Ovary (tissue), 9 donors: Measurements from ENCODE around the gene TNFAIP3. TPM values are rescaled to one million over a fixed set of nuclear protein-coding genes. Genes with fewer than 3 reads are reported as not detected.

Experiments used
- DNase-seq, 5 donors: peaks; one replicate each; pipeline ENCODE4 v3.0.0-alpha.2; 2019 to 2020
- H3K27ac ChIP-seq, 2 donors: fragments of 200-600 bp; one replicate each; pipeline versions ENCODE4 v1.5.1 to v1.8.0; 2019 to 2022
- H3K27me3 ChIP-seq: fragments of 200-600 bp; one replicate; pipeline ENCODE4 v1.8.0; 2022
- H3K36me3 ChIP-seq: fragments of 200-600 bp; sonication (generic); one replicate; pipeline ENCODE4 v1.5.1; 2019
- H3K4me1 ChIP-seq: one replicate; pipeline ENCODE4 v1.8.1; 2013; ENCODE audit warnings: mild to moderate bottlenecking, moderate library complexity; ENCODE audit not compliant: insufficient read depth
- H3K4me3 ChIP-seq: fragments of 200-600 bp; sonication (generic); one replicate; pipeline ENCODE4 v1.5.1; 2017
- H3K9me3 ChIP-seq, 2 donors: fragments of 200-600 bp in 1 of 2; sonication (generic) in 1 of 2; one replicate each; pipeline versions ENCODE4 v1.5.1 to v1.8.1; 2013 to 2019; ENCODE audit warnings: mild to moderate bottlenecking in 1 of 2, moderate library complexity in 1 of 2
- CTCF ChIP-seq, 3 donors: fragments of 450-650 bp in 2 of 3; fragments of 200-600 bp in 1 of 3; IDR thresholded peaks; one replicate each; pipeline versions ENCODE4 v1.5.1 to v1.8.0; 2016 to 2022; ENCODE audit warnings: antibody characterized with exemption in 3 of 3, mild to moderate bottlenecking in 1 of 3
- EP300 ChIP-seq: sonication (generic); formaldehyde crosslinking; IDR thresholded peaks from one replicate; pipeline ENCODE4 v1.6.1; 2017; ENCODE audit warnings: antibody characterized with exemption
- POLR2A ChIP-seq: fragments of 450-650 bp; IDR thresholded peaks from one replicate; pipeline ENCODE4 v1.6.1; 2017; ENCODE audit warnings: antibody characterized with exemption, mild to moderate bottlenecking, moderate library complexity
- WGBS, 3 donors: extraction: QIAGEN DNeasy Blood & Tissue Kit in 1 of 3; methylation state at CpG; one replicate each; pipeline versions ENCODE4 v1.1.5 to v1.1.7; 2013 to 2017; 5-methylcytosine and 5-hydroxymethylcytosine counted together
- intact Hi-C, 4 donors: fragments of 100-400 bp; cut with DNase I; formaldehyde crosslinking; loops; one replicate each; pipeline versions ENCODE4 v1.11.0 to v1.15.1; 2022 to 2023
- polyA plus RNA-seq, 2 donors: library from polyadenylated mRNA; stranded (reverse); fragments of 200-250 nt in 1 of 2; fragments of 350-450 nt in 1 of 2; fragmentation: Illumina TruSeq in 1 of 2; extraction: RNeasy Lipid Tissue Mini Kit (QIAGEN cat#74804) in 1 of 2; gene quantifications; one replicate each; pipeline ENCODE4 v1.2.3, GENCODE V29; 2013 to 2014
- total RNA-seq, 7 donors: library from RNA; depleted of rRNA in 2 of 7; stranded (reverse); fragments of >200 nt in 2 of 7; fragmentation: NEBNext Ultra II Directional in 3 of 7; extraction: Animal tissue kit (Norgen Biotek cat#: 25700) in 3 of 7; gene quantifications; one replicate each; pipeline versions ENCODE4 v1.1.0 to v1.2.4, GENCODE V29; 2016 to 2023
- donor health status: DM: no; HTN: no; CAD: no; lungs with moderate emphysema.
- donor health status: DM: no; HTN: no; CAD: no.
- donor health status: Bipolar disorder and iron deficiency.
- donor health status: DM: yes; HTN: yes; CAD: no.
- donor health status: DM: no; HTN: no; CAD: no.
- donor health status: DM: yes; HTN: yes; CAD: no.

TNFAIP3 gene
- total and polyA plus RNA-seq, 9 donors: 35.4 to 206 (median 96.6) TPM

- H3K4me3 ChIP-seq: no peak overlapping the region
- no peak for DNase-seq
These were observed 11.6 kb downstream of the TNFAIP3 start for GRCh38 chr6:137878486-137879285.

GRCh38 chr6:137879299-137879698 is 12.2 kb downstream of the TNFAIP3 start:
- intact Hi-C loops: loop anchor here in 1 of 4 donors (10.0 kb wide), 1 partner anchor 66 kb away; no protein-coding TSS in a partner anchor
- H3K9me3 ChIP-seq: no peaks in the 10 kb centered on the region
- H3K4me1 ChIP-seq: peaks cover 6% of the 10 kb centered on the region
- no peak for DNase-seq
- WGBS, 3 donors: 63 to 73% (median 66%) methylated on average over 7 of the region's 7 CpGs
- H3K4me3 ChIP-seq: no peak overlapping the region
- H3K27me3 ChIP-seq: no peaks in the 10 kb centered on the region
- peak overlapping the region in 1 of 2 donors; percentile 22 for H3K27ac ChIP-seq
- no peak for TF ChIP-seq EP300
- TF ChIP-seq POLR2A: no peak
- no peak for TF ChIP-seq CTCF (IDR thresholded peaks at IDR 0.05)
- no peaks in the 10 kb centered on the region for H3K36me3 ChIP-seq

More at GRCh38 chr6:137878486-137879285, 11.6 kb downstream of the TNFAIP3 start:
- Histone ChIP-seq H3K27me3 (no peaks in the 10 kb centered on the region), H3K27ac (peak overlapping the region in 1 of 2 donors; percentile 22), H3K36me3 (no peaks in the 10 kb centered on the region), H3K4me1 (peaks cover 10% of the 10 kb centered on the region), H3K9me3 (no peaks in the 10 kb centered on the region)
- WGBS, 3 donors: 65 to 70% (median 67%) methylated on average over 33 of the region's 33 CpGs
- TF ChIP-seq CTCF (IDR thresholded peaks at IDR 0.05) (no peak), EP300 (no peak), POLR2A (no peak)
- intact Hi-C loops: loop anchor here in 1 of 4 donors (10.0 kb wide), 1 partner anchor 66 kb away; no protein-coding TSS in a partner anchor

GRCh38 chr6:137879885-137880745 is 13.1 kb downstream of the TNFAIP3 start:
- WGBS, 3 donors: 84 to 86% (median 86%) methylated on average over 13 of the region's 13 CpGs
- Histone ChIP-seq H3K9me3 (no peaks in the 10 kb centered on the region), H3K36me3 (no peaks in the 10 kb centered on the region), H3K27me3 (no peaks in the 10 kb centered on the region), H3K27ac (no peak overlapping the region), H3K4me1 (peaks cover 2% of the 10 kb centered on the region), H3K4me3 (no peak overlapping the region)
- intact Hi-C loops: loop anchor here in 1 of 4 donors (10.0 kb wide), 1 partner anchor 65 kb away; no protein-coding TSS in a partner anchor
- no peak for DNase-seq
- TF ChIP-seq POLR2A: no peak
- TF ChIP-seq EP300: no peak
- TF ChIP-seq CTCF (IDR thresholded peaks at IDR 0.05): no peak

GRCh38 chr6:137880746-137881521 is 13.9 kb downstream of the TNFAIP3 start:
- no peak overlapping the region for H3K4me3 ChIP-seq
- no peak overlapping the region for H3K27ac ChIP-seq
- no peaks in the 10 kb centered on the region for H3K27me3 ChIP-seq
- no peaks in the 10 kb centered on the region for H3K9me3 ChIP-seq
- intact Hi-C loops: no loop called here
- no peaks in the 10 kb centered on the region for H3K36me3 ChIP-seq
- WGBS, 3 donors: 84 to 90% (median 86%) methylated on average over 21 of the region's 21 CpGs
- DNase-seq: no peak
- peaks cover 2% of the 10 kb centered on the region for H3K4me1 ChIP-seq
- TF ChIP-seq CTCF (IDR thresholded peaks at IDR 0.05) (no peak), POLR2A (no peak), EP300 (no peak)
